ENCODE data around the gene TP53. TPM values are rescaled to one million over a fixed set of nuclear protein-coding genes. Genes with fewer than 3 reads are reported as not detected.

Gene TP53
- polyA plus RNA-seq, 1 of the 3 experiments (the other 2 are of a cell fraction): 62.6 TPM

- TF ChIP-seq IRF3 (IDR thresholded peaks at IDR 0.05; ENCODE audit: low read depth, low read length) (no peak), SMC3 (IDR thresholded peaks at IDR 0.05; ENCODE audit: low read depth, low read length) (no peak), USF1 (IDR thresholded peaks at IDR 0.05; ENCODE audit: borderline replicate concordance, low read depth) (no peak), REST (IDR thresholded peaks at IDR 0.05; ENCODE audit: low read depth, low read length) (no peak)
These were observed 46.5 kb downstream of the TP53 start (continued) for GRCh38 chr17:7640783-7641182.

- Histone ChIP-seq H3K36me3 (replicated peaks in 1 of 2; ENCODE audit: control insufficient read depth in 1 of 2, insufficient read depth in 2 of 2, low read length in 1 of 2) (no peaks in the 10 kb centered on the region), H3K4me2 (no peak overlapping the region), H3K79me2 (ENCODE audit: insufficient read depth) (no peaks in the 10 kb centered on the region), H3K27ac (ENCODE audit: low read depth in 2 of 2, low read length in 1 of 2) (no peak overlapping the region), H3K9me3 (no peaks in the 10 kb centered on the region), H3F3A (replicated peaks; ENCODE audit: insufficient read depth) (no peaks in the 10 kb centered on the region), H3K9me2 (no peaks in the 10 kb centered on the region), H3K4me3 (ENCODE audit: low read depth in 2 of 2, low read length in 1 of 2) (no peak overlapping the region), H2AFZ (ENCODE audit: low read depth) (no peak overlapping the region), H3K27me3 (ENCODE audit: insufficient read depth) (no peaks in the 10 kb centered on the region), H3K4me1 (ENCODE audit: control insufficient read depth in 1 of 2, insufficient read depth in 2 of 2, low read depth in 1 of 2, low read length in 1 of 2) (peaks cover 0 to 8% of the 10 kb centered on the region in 2 experiments; a peak in 1 of 4 replicates), H3K9ac (no peak overlapping the region), H4K20me1 (ENCODE audit: insufficient read depth) (no peaks in the 10 kb centered on the region)
- 61% methylated on average over 5 of the region's 5 CpGs for WGBS (ENCODE audit: low lambda C conversion rate)
- ChIA-PET POLR2A (no interaction called here), CTCF (interaction anchor here (0.6 to 11.8 kb wide), 4 partner anchors 9 to 52 kb away, joined by 3 to 166 read pairs (median 4); partner anchors contain the start of genes ATP1B2, SAT2, TP53 and WRAP53)
- no peak for DNase-seq
- TF ChIP-seq ZBTB33 (IDR thresholded peaks at IDR 0.05; ENCODE audit: borderline replicate concordance, low read depth) (no peak), YY1 (IDR thresholded peaks at IDR 0.05; ENCODE audit: low read depth) (no peak), EP300 (IDR thresholded peaks at IDR 0.05; ENCODE audit: borderline replicate concordance in 1 of 2, low read depth in 1 of 2, low read length in 1 of 2) (no peak), TCF12 (IDR thresholded peaks at IDR 0.05) (no peak), MAX (IDR thresholded peaks at IDR 0.05; ENCODE audit: low read depth) (no peak), USF1 (IDR thresholded peaks at IDR 0.05; ENCODE audit: borderline replicate concordance, low read depth) (no peak), SMC3 (IDR thresholded peaks at IDR 0.05; ENCODE audit: low read depth, low read length) (no peak), REST (IDR thresholded peaks at IDR 0.05; ENCODE audit: low read depth, low read length) (no peak), RFX5 (IDR thresholded peaks at IDR 0.05; ENCODE audit: low read length) (no peak), ELF1 (IDR thresholded peaks at IDR 0.05) (no peak), RAD21 (IDR thresholded peaks at IDR 0.05; ENCODE audit: low read length) (no peak), FOSL2 (IDR thresholded peaks at IDR 0.05; ENCODE audit: borderline replicate concordance, low read depth) (no peak), TAF1 (IDR thresholded peaks at IDR 0.05; ENCODE audit: borderline replicate concordance, low read depth, low read length) (no peak), SIN3A (IDR thresholded peaks at IDR 0.05; ENCODE audit: borderline replicate concordance, low read depth, low read length) (no peak), MEF2A (IDR thresholded peaks at IDR 0.05; ENCODE audit: borderline replicate concordance, low read depth) (no peak), JUND (IDR thresholded peaks at IDR 0.05) (no peak)
These were observed 51.1 kb downstream of the TP53 start for GRCh38 chr17:7636163-7636562.

All from SK-N-SH (cell line).